ENCODE data around the gene WNT2.

WNT2 gene

DNA sequence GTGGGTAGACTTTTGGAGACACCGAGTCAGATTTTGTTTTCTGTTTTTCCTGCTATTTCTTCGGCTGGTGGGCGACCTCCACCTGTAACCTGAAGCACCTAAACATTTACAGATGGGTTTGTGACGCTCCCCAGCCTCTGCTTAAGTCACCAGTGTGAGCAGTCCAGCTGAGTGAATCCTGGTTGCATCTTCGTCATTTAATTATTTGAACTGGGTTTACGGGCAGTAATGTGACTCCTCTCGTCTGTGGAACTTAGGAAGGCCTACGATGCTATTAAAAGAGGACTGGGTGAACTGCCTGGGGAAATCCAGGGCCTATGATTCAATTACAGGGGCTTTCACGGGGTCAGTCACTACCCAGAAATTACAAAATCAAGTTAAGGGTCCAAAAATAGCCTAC is 52.5 kb downstream of the WNT2 start:
- no peak for DNase-seq (ENCODE audit: low read depth)
- TF ChIP-seq, protein P1, sequence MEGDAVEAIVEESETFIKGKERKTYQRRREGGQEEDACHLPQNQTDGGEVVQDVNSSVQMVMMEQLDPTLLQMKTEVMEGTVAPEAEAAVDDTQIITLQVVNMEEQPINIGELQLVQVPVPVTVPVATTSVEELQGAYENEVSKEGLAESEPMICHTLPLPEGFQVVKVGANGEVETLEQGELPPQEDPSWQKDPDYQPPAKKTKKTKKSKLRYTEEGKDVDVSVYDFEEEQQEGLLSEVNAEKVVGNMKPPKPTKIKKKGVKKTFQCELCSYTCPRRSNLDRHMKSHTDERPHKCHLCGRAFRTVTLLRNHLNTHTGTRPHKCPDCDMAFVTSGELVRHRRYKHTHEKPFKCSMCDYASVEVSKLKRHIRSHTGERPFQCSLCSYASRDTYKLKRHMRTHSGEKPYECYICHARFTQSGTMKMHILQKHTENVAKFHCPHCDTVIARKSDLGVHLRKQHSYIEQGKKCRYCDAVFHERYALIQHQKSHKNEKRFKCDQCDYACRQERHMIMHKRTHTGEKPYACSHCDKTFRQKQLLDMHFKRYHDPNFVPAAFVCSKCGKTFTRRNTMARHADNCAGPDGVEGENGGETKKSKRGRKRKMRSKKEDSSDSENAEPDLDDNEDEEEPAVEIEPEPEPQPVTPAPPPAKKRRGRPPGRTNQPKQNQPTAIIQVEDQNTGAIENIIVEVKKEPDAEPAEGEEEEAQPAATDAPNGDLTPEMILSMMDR (IDR thresholded peaks at IDR 0.05; ENCODE audit: control insufficient read depth, extremely low read depth, insufficient read depth), result no peak
- no peak overlapping the region for H3K4me3 ChIP-seq (ENCODE audit: low read depth, low read length)

DNA sequence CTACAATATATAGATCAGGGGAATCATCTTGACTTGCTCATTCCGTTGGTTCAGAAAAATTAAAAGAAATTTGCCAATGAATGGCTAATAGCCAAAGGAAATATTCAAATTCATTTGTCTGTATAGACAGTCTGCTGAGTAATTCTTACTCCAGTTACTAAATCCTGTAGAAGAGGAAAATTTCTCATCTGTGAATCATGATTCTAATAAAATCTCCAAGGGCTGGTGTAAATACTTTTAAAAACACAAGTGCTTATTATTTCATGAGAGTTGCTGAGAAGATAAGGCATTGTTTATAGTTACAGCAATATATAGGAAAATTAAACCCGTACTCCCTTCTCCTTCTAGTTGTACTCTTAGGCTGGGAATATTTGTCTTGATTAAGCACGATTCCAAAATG is 53.0 kb downstream of the WNT2 start:
- H3K4me3 ChIP-seq (ENCODE audit: low read depth, low read length), result no peak overlapping the region
- no peak for DNase-seq (ENCODE audit: low read depth)
- TF ChIP-seq, protein P1 (IDR thresholded peaks at IDR 0.05; ENCODE audit: control insufficient read depth, extremely low read depth, insufficient read depth), result no peak

DNA sequence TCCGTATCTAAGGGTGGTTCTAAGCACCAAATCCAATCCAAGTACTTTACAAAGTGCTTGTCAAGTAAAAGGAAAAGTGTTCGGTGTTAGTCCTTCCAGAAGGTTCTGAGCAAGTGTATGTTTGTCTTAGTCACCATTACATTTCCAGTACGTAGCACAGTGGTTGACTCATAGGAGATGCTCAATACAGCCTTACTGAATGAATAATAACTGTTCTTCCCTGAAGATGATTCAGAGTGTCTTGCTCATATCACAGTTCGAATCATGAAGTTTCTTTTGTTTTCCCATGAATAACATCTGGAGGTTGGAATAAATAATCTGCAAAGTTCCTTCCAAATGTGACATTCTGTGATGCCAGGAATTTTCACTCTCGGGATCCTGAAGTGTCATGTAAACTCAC is 53.4 kb downstream of the WNT2 start:
- no peak overlapping the region for H3K4me3 ChIP-seq (ENCODE audit: low read depth, low read length)
- DNase-seq (ENCODE audit: low read depth), result no peak
- TF ChIP-seq, protein P1 (IDR thresholded peaks at IDR 0.05; ENCODE audit: control insufficient read depth, extremely low read depth, insufficient read depth), result no peak

DNA sequence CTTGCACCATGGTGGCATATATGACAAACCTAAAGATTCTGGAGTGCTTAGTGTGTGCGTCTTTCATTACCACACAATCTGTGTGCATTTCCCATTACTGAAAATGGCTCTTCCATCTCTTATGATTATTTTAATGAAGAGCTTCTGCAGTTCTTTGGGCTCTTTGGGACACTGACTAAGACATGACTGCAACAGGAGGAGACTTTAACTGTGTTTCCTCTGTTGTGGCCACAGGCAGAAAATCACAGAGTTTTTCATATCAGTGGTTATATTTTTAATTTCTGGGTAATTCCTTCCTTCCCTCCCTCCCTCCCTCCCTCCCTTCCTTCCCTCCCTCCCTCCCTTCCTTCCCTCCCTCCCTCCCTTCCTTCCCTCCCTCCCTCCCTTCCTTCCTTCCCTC is 58.1 kb downstream of the WNT2 start:
- DNase-seq (ENCODE audit: low read depth), result no peak
- no peak overlapping the region for H3K4me3 ChIP-seq (ENCODE audit: low read depth, low read length)
- TF ChIP-seq, protein P1 (IDR thresholded peaks at IDR 0.05; ENCODE audit: control insufficient read depth, extremely low read depth, insufficient read depth), result no peak

DNA sequence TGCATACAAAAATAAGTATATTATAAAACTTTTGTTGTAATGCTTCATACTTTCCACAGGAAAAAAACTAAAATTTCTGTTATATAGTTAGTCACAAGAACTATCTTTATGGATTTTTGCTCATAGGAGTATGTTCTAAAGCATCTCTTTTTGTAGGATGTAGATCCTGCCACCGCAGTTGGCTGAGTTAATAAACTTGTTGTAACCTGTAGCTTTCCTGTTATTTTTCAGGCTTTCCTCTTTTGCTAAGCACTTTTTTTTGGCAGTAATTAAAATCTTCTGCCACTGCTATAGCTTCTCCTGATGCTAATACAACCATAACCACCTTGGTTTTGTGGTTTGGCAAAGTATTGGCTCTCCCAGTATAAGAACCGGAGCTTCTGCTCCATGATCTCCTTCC is 60.3 kb downstream of the WNT2 start:
- no peak for DNase-seq (ENCODE audit: low read depth)
- H3K4me3 ChIP-seq (ENCODE audit: low read depth, low read length), result no peak overlapping the region
- TF ChIP-seq, protein P1 (IDR thresholded peaks at IDR 0.05; ENCODE audit: control insufficient read depth, extremely low read depth, insufficient read depth), result no peak

DNA sequence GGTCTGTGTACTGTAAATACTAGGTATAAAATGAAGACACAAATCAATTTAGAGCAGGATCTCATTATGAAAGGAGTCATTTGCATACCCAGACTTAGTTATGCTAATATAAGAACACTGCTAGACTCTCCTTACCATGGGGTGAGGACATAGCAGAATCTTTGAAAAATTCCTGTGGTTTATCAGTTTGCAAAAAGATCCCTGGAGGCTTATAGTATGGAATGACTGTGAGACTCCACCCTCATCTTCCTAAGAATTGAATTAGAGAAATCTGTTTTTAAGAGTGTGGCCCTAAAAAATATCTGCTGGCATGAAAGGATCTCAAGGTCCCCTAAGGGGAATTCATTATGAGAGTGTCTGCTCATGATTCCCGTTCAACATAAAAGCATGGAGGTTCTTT is 63.2 kb downstream of the WNT2 start:
- no peak for DNase-seq (ENCODE audit: low read depth)

DNA sequence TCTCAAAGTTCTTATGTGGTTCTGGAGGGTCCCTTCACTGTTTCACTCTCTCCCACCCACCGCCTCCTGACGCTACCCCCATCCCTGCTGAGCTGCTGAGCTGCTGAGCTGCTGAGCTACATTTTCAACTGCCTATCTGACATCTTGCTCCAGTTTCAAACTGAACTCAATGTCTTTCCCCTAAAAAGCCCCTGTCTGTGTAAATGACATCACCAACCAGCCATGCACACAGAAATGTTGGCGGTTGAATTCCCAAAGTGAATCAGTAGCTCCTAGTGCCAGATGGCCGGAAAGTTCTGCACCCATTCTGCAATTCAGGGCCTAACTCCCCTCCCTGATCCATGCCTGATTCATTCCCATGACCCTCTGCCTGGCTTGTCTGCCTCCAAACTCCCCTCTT is 71.2 kb downstream of the WNT2 start:
- TF ChIP-seq, protein P1 (IDR thresholded peaks at IDR 0.05; ENCODE audit: control insufficient read depth, extremely low read depth, insufficient read depth), result no peak
- no peak for DNase-seq (ENCODE audit: low read depth)
- H3K4me3 ChIP-seq (ENCODE audit: low read depth, low read length), result no peak overlapping the region

More for the DNA sequence above, 63.2 kb downstream of the WNT2 start:
- no peak overlapping the region for H3K4me3 ChIP-seq (ENCODE audit: low read depth, low read length)
- TF ChIP-seq, protein P1 (IDR thresholded peaks at IDR 0.05; ENCODE audit: control insufficient read depth, extremely low read depth, insufficient read depth), result no peak

Data from LNCaP clone FGC (cell line).